Testis (tissue), 3 donors: ENCODE data around the gene CPT1B. TPM values are rescaled to one million over a fixed set of nuclear protein-coding genes. Genes with fewer than 3 reads are reported as not detected.
A peak's percentile ranks its signal among the peaks of the same experiment; 100 is the strongest.

Experiments
- DNase-seq: peaks from one replicate; pipeline ENCODE4 v3.0.0-alpha.2; 2019
- H3K27ac ChIP-seq, 2 donors: fragments of 200-600 bp; sonication (generic); one replicate each; pipeline ENCODE4 v1.5.1; 2019
- H3K27me3 ChIP-seq: fragments of 200-600 bp; sonication (generic); one replicate; pipeline ENCODE4 v1.5.1; 2019
- H3K36me3 ChIP-seq: fragments of 200-600 bp; sonication (generic); one replicate; pipeline ENCODE4 v1.5.1; 2017; ENCODE audit warnings: low read depth; ENCODE audit errors: missing control alignments
- H3K4me1 ChIP-seq: fragments of 200-600 bp; sonication (generic); one replicate; pipeline ENCODE4 v1.5.1; 2019
- H3K4me3 ChIP-seq, 2 donors: fragments of 200-600 bp; sonication (generic); one replicate each; pipeline ENCODE4 v1.5.1; 2017 to 2019
- H3K9me3 ChIP-seq: fragments of 200-600 bp; sonication (generic); one replicate; pipeline ENCODE4 v1.5.1; 2017
- POLR2A ChIP-seq: fragments of 450-650 bp; IDR thresholded peaks from one replicate; pipeline ENCODE4 v1.6.1; 2017; ENCODE audit warnings: antibody characterized with exemption, mild to moderate bottlenecking, moderate library complexity
- WGBS, 2 donors: methylation state at CpG; one replicate each; pipeline ENCODE4 v1.1.5; 2018; 5-methylcytosine and 5-hydroxymethylcytosine counted together
- intact Hi-C: fragments of 100-400 bp; cut with DNase I; formaldehyde crosslinking; loops from one replicate; pipeline ENCODE4 v1.15.1; 2023; ENCODE audit warnings: low total_unique reads
- polyA plus RNA-seq: library from polyadenylated mRNA; stranded (reverse); fragments of 350-450 nt; fragmentation: Illumina TruSeq; extraction: RNeasy Lipid Tissue Mini Kit (QIAGEN cat#74804); gene quantifications from one replicate; pipeline ENCODE4 v1.2.3, GENCODE V29; 2014; ENCODE audit warnings: low read depth, low replicate concordance; ENCODE audit not compliant: insufficient read depth
- total RNA-seq, 2 donors: library from RNA; depleted of rRNA; stranded (reverse); fragments of >200 nt; gene quantifications; one replicate each; pipeline ENCODE4 v1.2.3, GENCODE V29; 2016
- TF ChIP-seq, protein P1 (sequence below), 3 experiments: fragments of 450-650 bp in 2 of 3; fragments of 200-600 bp in 1 of 3; sonication (generic) in 1 of 3; IDR thresholded peaks; one replicate each; pipeline ENCODE4 v1.5.1; 2016 to 2019; ENCODE audit warnings: antibody characterized with exemption in 3 of 3, mild to moderate bottlenecking in 2 of 3, moderate library complexity in 1 of 3

The CPT1B gene
- total and polyA plus RNA-seq, 3 donors from 2014 or later: 103 to 224 (median 123) TPM

- H3K27me3 ChIP-seq: no peaks in the 10 kb centered on the region
- no peaks in the 10 kb centered on the region for H3K36me3 ChIP-seq
- intact Hi-C loops: no loop called here
- TF ChIP-seq, protein P1, sequence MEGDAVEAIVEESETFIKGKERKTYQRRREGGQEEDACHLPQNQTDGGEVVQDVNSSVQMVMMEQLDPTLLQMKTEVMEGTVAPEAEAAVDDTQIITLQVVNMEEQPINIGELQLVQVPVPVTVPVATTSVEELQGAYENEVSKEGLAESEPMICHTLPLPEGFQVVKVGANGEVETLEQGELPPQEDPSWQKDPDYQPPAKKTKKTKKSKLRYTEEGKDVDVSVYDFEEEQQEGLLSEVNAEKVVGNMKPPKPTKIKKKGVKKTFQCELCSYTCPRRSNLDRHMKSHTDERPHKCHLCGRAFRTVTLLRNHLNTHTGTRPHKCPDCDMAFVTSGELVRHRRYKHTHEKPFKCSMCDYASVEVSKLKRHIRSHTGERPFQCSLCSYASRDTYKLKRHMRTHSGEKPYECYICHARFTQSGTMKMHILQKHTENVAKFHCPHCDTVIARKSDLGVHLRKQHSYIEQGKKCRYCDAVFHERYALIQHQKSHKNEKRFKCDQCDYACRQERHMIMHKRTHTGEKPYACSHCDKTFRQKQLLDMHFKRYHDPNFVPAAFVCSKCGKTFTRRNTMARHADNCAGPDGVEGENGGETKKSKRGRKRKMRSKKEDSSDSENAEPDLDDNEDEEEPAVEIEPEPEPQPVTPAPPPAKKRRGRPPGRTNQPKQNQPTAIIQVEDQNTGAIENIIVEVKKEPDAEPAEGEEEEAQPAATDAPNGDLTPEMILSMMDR (IDR thresholded peaks at IDR 0.05): no peak
- TF ChIP-seq POLR2A: no peak
- WGBS, 2 donors: 45 to 65% methylated on average over 2 of the region's 2 CpGs
- H3K9me3 ChIP-seq: no peaks in the 10 kb centered on the region
- no peak overlapping the region for H3K4me3 ChIP-seq
- H3K27ac ChIP-seq: no peak overlapping the region
- H3K4me1 ChIP-seq: peaks cover 11% of the 10 kb centered on the region
- no peak for DNase-seq
Observed at GRCh38 chr22:50602338-50602700, 24.1 kb upstream of the CPT1B start.

DNA sequence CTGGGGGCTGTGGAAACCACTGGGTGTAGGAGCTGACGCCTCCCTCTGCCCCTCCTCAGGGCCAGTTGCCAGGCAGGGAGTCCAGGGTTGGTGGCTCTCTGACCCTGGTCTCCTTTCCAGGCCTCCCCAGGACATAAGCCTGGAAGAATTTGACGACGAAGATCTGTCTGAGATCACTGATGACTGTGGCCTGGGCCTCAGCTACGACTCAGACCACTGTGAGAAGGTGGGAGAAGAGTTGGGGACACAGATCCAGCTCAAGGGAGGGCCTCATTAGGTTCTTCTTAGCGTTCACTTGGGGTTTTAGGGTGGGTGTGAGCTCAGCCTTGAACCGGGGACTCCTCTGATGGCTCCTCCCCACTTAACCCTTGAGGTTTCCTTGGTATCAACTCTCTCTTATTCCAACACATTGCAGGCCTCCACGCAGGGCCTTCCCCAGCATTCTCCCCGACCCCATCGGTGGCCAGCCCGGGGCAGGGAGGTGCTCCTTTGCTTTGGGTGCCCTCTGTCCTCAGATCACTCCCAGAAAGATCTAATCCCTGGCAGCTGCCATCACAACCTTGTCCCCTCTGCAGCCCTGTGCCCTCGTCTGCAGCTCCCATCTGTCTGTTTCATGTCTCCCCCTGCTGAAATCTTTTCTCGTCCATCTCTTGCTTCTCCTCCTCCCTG is 23.6 kb upstream of the CPT1B start:
- intact Hi-C loops: no loop called here
- H3K4me1 ChIP-seq: peaks cover 11% of the 10 kb centered on the region
- 52 to 59% methylated on average over 12 of the region's 12 CpGs for WGBS, 2 donors
- no peak overlapping the region for H3K4me3 ChIP-seq
- H3K27me3 ChIP-seq: no peaks in the 10 kb centered on the region
- no peaks in the 10 kb centered on the region for H3K9me3 ChIP-seq
- TF ChIP-seq POLR2A: no peak
- TF ChIP-seq, protein P1 (IDR thresholded peaks at IDR 0.05): no peak
- DNase-seq: no peak
- H3K27ac ChIP-seq: no peak overlapping the region
- no peaks in the 10 kb centered on the region for H3K36me3 ChIP-seq

DNA sequence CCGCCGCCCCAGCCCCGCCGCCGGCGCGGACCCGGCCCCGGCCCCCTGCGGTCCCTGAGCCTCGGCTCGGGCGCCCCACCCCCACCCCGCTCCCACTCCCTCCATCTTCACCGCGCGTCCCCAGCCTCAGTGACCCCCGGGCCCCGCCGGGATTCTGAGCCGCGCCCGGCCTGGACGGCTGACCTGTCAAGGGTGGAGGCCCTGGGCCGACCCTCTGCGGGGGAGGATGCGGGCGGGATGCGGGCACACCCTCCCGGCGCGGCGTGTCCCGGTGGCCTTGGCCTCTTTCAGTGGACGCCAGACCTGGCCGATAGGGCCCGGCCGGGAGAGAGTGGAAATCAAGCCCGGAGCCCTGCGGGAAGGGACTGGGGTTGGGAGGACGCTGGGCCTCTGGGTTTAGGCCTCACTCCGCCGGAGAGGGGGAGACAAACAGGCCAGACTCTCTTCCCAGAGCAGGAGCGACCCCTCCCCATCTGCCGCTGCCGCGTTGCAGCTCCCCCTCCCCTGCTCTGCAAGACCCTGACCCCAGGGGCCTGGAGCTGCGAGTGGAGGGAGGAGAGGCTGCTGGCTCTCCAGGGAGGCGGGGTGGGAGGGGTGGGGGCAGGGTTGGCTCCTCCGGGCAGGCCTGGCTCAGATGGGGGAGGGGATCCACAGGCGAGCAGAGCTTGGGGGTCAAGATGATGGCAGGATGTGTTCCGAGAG is 22.9 kb upstream of the CPT1B start:
- Histone ChIP-seq H3K36me3 (no peaks in the 10 kb centered on the region), H3K27ac (no peak overlapping the region), H3K9me3 (no peaks in the 10 kb centered on the region), H3K4me1 (peaks cover 11% of the 10 kb centered on the region), H3K27me3 (no peaks in the 10 kb centered on the region), H3K4me3 (peak overlapping the region; percentile 44 to 64)
- WGBS, 2 donors: 5 to 10% methylated on average over 2 to 49 of the region's 52 CpGs
- no peak for DNase-seq
- TF ChIP-seq, protein P1 (IDR thresholded peaks at IDR 0.05): no peak
- no peak for TF ChIP-seq POLR2A
- intact Hi-C loops: no loop called here

DNA sequence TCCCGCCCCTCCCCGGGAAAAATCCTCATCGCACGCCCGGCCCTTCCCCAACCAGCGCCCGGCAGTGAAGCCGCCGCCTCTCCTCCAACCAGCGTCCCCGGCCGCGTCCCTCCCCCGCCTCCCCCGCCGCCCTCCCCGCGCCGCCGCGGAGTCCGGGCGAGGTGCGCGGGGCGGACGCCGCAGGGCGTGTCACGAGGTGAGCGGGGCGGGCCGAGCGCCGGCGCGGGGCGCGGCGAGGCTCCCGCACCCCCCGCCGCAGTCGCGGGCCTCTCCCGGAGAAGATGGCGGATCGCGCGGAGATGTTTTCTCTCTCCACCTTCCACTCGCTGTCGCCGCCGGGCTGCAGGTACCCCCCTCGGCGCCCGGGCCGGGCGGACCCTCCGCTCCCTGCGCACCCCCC is 22.3 kb upstream of the CPT1B start, which contains the start of gene MAPK8IP2:
MAPK8IP2 (plus strand) TSS at position 256 of the 400 bp plus-strand sequence; CDS start at position 282, 26 bp downstream.
- 2% methylated on average over 20 of the region's 61 CpGs; no CpG with 5 or more reads in 1 of the 2 donors for WGBS, 2 donors
- Histone ChIP-seq H3K36me3 (no peaks in the 10 kb centered on the region), H3K4me1 (peaks cover 11% of the 10 kb centered on the region), H3K9me3 (no peaks in the 10 kb centered on the region), H3K4me3 (peak within 1 kb of the TSS; percentile 44 to 64), H3K27me3 (no peaks in the 10 kb centered on the region), H3K27ac (no peak within 1 kb of the TSS)
- peak; percentile 38 for DNase-seq
- TF ChIP-seq, protein P1 (IDR thresholded peaks at IDR 0.05): no peak
- TF ChIP-seq POLR2A: no peak
- intact Hi-C loops: no loop called here
